Smooth muscle cell (in vitro differentiated cells): Measurements from ENCODE around the gene XRCC4. TPM values are rescaled to one million over a fixed set of nuclear protein-coding genes. Genes with fewer than 3 reads are reported as not detected.

ENCODE experiments used
- DNase-seq: peaks from one replicate; lab custom pipeline; 2025; ENCODE audit not compliant: unreplicated experiment; lab: John Stamatoyannopoulos, UW
- H2AFZ ChIP-seq: fragments of 200-600 bp; sonication (generic); 2 replicates; pipeline ENCODE4 v1.6.0; 2016; ENCODE audit warnings: antibody characterized with exemption, low read depth, mild to moderate bottlenecking
- H3F3A ChIP-seq: fragments of 200-600 bp; sonication (generic); 2 replicates; pipeline ENCODE4 v1.6.0; 2017; ENCODE audit warnings: antibody characterized with exemption, low read depth
- H3K27ac ChIP-seq: fragments of 200-600 bp; sonication (generic); 2 replicates; pipeline ENCODE4 v1.5.1; 2016; ENCODE audit warnings: low read depth, mild to moderate bottlenecking
- H3K27me3 ChIP-seq: fragments of 200-600 bp; sonication (generic); 2 replicates; pipeline ENCODE4 v1.6.1; 2016; ENCODE audit warnings: low read depth, mild to moderate bottlenecking
- H3K36me3 ChIP-seq: fragments of 200-600 bp; sonication (generic); 2 replicates; pipeline ENCODE4 v1.5.1; 2016; ENCODE audit warnings: low read depth
- H3K4me1 ChIP-seq: fragments of 200-600 bp; sonication (generic); 2 replicates; pipeline ENCODE4 v1.5.1; 2016; ENCODE audit warnings: low read depth
- H3K4me2 ChIP-seq: fragments of 200-600 bp; sonication (generic); 2 replicates; pipeline ENCODE4 v1.6.0; 2016; ENCODE audit warnings: mild to moderate bottlenecking
- H3K4me3 ChIP-seq: fragments of 200-600 bp; sonication (generic); 2 replicates; pipeline ENCODE4 v1.5.1; 2016; ENCODE audit warnings: mild to moderate bottlenecking
- H3K79me2 ChIP-seq: fragments of 200-600 bp; sonication (generic); 2 replicates; pipeline ENCODE4 v1.6.0; 2016; ENCODE audit warnings: low read depth, mild to moderate bottlenecking
- H3K9ac ChIP-seq: fragments of 200-600 bp; sonication (generic); 2 replicates; pipeline ENCODE4 v1.6.0; 2016; ENCODE audit warnings: low read depth
- H3K9me3 ChIP-seq: fragments of 200-600 bp; sonication (generic); replicated peaks from 2 replicates; pipeline ENCODE4 v1.5.1; 2016; ENCODE audit warnings: low read depth
- H4K20me1 ChIP-seq: fragments of 200-600 bp; sonication (generic); 2 replicates; pipeline ENCODE4 v1.6.0; 2016; ENCODE audit warnings: low read depth
- CTCF ChIP-seq: fragments of 200-600 bp; sonication (generic); IDR thresholded peaks from 2 replicates; pipeline ENCODE4 v1.5.1; 2017; ENCODE audit warnings: borderline replicate concordance, mild to moderate bottlenecking, antibody characterized with exemption; ENCODE audit not compliant: insufficient read depth, poor library complexity, severe bottlenecking
- WGBS: methylation state at CpG from one replicate; pipeline ENCODE4 v1.1.7; 2016; ENCODE audit warnings: low lambda C conversion rate; 5-methylcytosine and 5-hydroxymethylcytosine counted together
- polyA plus RNA-seq: library from polyadenylated mRNA; unstranded; fragments of >200 nt; fragmentation: Nextera tagmentation; extraction: Ambion mirVana; gene quantifications from 2 replicates; pipeline ENCODE4 v1.2.1, GENCODE V29; 2016
- total RNA-seq: library from RNA; depleted of rRNA; stranded (reverse); fragments of >200 nt; gene quantifications from 2 replicates; pipeline ENCODE4 v1.2.3, GENCODE V29; 2014

XRCC4 gene
- total and polyA plus RNA-seq, 2 experiments from 2014 or later, result 98.1 to 110 TPM

DNA sequence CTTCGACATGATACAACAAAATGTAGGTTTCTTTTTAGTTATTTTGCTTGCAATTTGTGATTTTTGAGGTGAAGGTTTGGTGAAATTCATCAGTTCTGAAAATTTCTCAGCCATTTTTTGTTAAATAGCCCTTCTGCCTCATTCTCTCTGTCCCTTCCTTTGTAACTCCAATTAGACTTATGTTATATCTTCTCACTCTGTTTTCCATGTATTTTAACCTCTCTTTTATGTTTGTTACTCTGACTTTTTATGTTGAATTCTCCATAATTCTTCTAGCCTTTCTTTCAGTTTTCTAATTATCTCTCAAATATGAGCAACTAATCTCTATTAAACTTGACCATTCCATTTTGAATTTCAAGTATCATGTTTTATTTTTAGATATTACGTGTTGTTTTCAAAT lies 222.0 kb downstream of the XRCC4 start:
- Histone ChIP-seq H3K36me3 (peaks cover 7% of the 10 kb centered on the region), H2AFZ (no peak overlapping the region), H3F3A (no peaks in the 10 kb centered on the region), H3K4me3 (no peak overlapping the region), H3K27me3 (no peaks in the 10 kb centered on the region), H3K27ac (no peak overlapping the region), H3K4me2 (no peak overlapping the region), H3K9ac (no peak overlapping the region), H3K4me1 (no peaks in the 10 kb centered on the region), H4K20me1 (no peaks in the 10 kb centered on the region), H3K9me3 (peaks cover 12% of the 10 kb centered on the region), H3K79me2 (peaks cover 7% of the 10 kb centered on the region)
- no peak for TF ChIP-seq CTCF
- 94% methylated on average over 2 of the region's 2 CpGs for WGBS
- no peak for DNase-seq

GRCh38 chr5:83306572-83307241 lies 229.4 kb downstream of the XRCC4 start:
- no peak for DNase-seq
- Histone ChIP-seq H3K9me3 (no peaks in the 10 kb centered on the region), H4K20me1 (peaks cover 4% of the 10 kb centered on the region), H3K79me2 (no peaks in the 10 kb centered on the region), H3K27ac (peak overlapping the region; percentile 76), H3K4me1 (no peaks in the 10 kb centered on the region), H3K36me3 (no peaks in the 10 kb centered on the region), H3F3A (no peaks in the 10 kb centered on the region), H3K9ac (no peak overlapping the region), H2AFZ (peak overlapping the region; percentile 4), H3K4me3 (no peak overlapping the region), H3K27me3 (no peaks in the 10 kb centered on the region), H3K4me2 (peak overlapping the region; percentile 31)
- 16% methylated on average over 3 of the region's 3 CpGs for WGBS
- TF ChIP-seq CTCF, result no peak

- Histone ChIP-seq H3K36me3 (no peaks in the 10 kb centered on the region), H3K79me2 (no peaks in the 10 kb centered on the region), H3K4me1 (no peaks in the 10 kb centered on the region), H3K27ac (peak overlapping the region; percentile 37), H3F3A (no peaks in the 10 kb centered on the region), H4K20me1 (no peaks in the 10 kb centered on the region), H2AFZ (no peak overlapping the region), H3K4me3 (no peak overlapping the region), H3K9me3 (peaks cover 9% of the 10 kb centered on the region), H3K27me3 (no peaks in the 10 kb centered on the region), H3K9ac (no peak overlapping the region), H3K4me2 (peak overlapping the region; percentile 22)
- TF ChIP-seq CTCF, result no peak
- WGBS, result 94% methylated on average over 2 of the region's 2 CpGs
- no peak for DNase-seq
These were observed 235.3 kb downstream of the XRCC4 start for GRCh38 chr5:83312663-83313062.

DNA sequence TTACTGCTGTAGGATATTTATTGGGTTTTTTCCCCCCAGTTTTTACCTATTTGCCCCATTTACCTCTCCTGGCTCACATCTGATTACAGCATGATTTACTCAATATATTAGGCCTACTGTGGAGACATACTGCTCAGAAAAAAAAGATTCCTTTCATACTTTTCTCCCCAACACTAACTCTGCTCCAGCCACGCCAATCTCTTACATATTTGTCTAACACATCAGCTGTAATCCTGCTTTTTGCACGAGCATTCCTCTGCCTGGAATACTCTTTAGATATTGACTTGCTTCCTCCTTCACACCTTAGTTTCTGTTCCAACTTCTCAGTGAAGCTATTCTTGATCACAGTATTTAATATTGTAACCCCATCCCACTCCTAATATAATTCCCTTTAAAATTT lies 236.1 kb downstream of the XRCC4 start:
- no peak overlapping the region for H3K9ac ChIP-seq
- TF ChIP-seq CTCF, result no peak
- no peaks in the 10 kb centered on the region for H3F3A ChIP-seq
- peak overlapping the region; percentile 37 for H3K27ac ChIP-seq
- no peaks in the 10 kb centered on the region for H3K79me2 ChIP-seq
- no peak for DNase-seq
- H4K20me1 ChIP-seq, result no peaks in the 10 kb centered on the region
- H2AFZ ChIP-seq, result no peak overlapping the region
- no peaks in the 10 kb centered on the region for H3K36me3 ChIP-seq
- peak overlapping the region; percentile 56 for H3K4me2 ChIP-seq
- H3K4me3 ChIP-seq, result no peak overlapping the region
- 15% methylated on average over 2 of the region's 2 CpGs for WGBS
- no peaks in the 10 kb centered on the region for H3K4me1 ChIP-seq
- H3K27me3 ChIP-seq, result no peaks in the 10 kb centered on the region
- peaks cover 9% of the 10 kb centered on the region for H3K9me3 ChIP-seq
